Stimulated activated naive CD8-positive, alpha-beta T cell treated with anti-CD3 and anti-CD28 coated beads, Interleukin-15, Interleukin-2, amounts not matched to agents 100 ng/mL and 50 ng/mL, for 24 hours (primary cell): ENCODE measurements around the gene HTR2C.
"Not testable (repeated sequence)": the region's sequence is repeated elsewhere in the genome, so short reads cannot be mapped to it uniquely, and the experiment has no call there.

Source experiments
- H3K27ac Mint-ChIP-seq: one replicate; pipeline ENCODE4 v1.8.0; 2021; ENCODE audit warnings: mild to moderate bottlenecking, mixed read lengths
- H3K27me3 Mint-ChIP-seq: one replicate; pipeline ENCODE4 v1.8.0; 2021; ENCODE audit warnings: mixed read lengths
- H3K36me3 Mint-ChIP-seq: one replicate; pipeline ENCODE4 v1.8.0; 2021; ENCODE audit warnings: low read depth, mixed read lengths
- H3K4me1 Mint-ChIP-seq: one replicate; pipeline ENCODE4 v1.8.0; 2021; ENCODE audit warnings: low read depth, mixed read lengths
- H3K4me3 Mint-ChIP-seq: one replicate; pipeline ENCODE4 v1.8.0; 2021; ENCODE audit warnings: mild to moderate bottlenecking, mixed read lengths
- H3K9me3 Mint-ChIP-seq: one replicate; pipeline ENCODE4 v1.8.0; 2021; ENCODE audit warnings: mixed read lengths

Gene HTR2C

DNA sequence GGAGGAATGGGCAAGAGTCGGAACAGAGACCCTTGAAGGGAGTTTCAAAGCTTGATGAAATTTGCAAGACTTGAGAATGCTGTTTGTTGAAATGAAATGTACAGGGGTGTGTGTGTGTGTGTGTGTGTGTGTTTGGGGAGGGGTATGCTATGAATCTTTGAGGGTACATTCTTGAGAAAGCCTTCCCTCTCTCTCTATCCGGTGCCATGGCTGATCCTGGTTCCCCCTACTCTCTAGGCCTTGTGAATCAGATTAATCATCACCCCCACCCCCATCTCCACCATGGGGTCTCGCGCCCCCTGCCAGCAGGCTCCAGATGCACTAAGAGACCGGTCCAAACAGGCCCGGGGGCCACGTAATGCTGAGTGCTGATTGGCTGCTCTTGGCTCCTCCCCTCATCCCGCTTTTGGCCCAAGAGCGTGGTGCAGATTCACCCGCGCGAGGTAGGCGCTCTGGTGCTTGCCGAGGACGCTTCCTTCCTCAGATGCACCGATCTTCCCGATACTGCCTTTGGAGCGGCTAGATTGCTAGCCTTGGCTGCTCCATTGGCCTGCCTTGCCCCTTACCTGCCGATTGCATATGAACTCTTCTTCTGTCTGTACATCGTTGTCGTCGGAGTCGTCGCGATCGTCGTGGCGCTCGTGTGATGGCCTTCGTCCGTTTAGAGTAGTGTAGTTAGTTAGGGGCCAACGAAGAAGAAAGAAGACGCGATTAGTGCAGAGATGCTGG is at the start of gene HTR2C:
HTR2C (plus strand) TSS at position 441 of the 729 bp plus-strand sequence. CDS start 142,851 bp downstream, outside the sequence.
- Mint-ChIP-seq H3K27me3 (peaks cover 36% of the 10 kb centered on the region), H3K4me1 (peaks cover 3% of the 10 kb centered on the region), H3K27ac (no peak within 1 kb of the TSS), H3K9me3 (peaks cover 3% of the 10 kb centered on the region), H3K36me3 (no peaks in the 10 kb centered on the region), H3K4me3 (no peak within 1 kb of the TSS)

DNA sequence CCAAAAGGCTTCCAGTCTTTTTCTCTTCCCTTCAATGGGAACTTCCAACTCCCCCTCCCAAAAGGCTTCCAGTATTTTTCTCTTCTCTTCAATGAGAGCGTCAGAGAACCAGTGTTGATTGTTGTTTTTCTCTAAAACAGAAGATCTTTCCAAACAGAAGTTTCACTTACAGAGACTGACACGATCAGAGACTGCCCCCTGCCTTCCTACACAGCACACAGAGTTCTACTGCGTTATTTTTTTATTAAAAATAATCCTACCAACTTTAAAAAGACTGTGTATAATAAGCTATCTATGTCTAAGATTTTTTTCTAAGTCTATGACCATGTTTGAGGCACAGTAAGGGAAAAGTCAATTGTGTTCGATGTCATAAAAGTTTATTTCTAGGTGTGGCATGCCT is 3.5 kb upstream of the HTR2C start:
- peaks cover 3% of the 10 kb centered on the region for H3K4me1 Mint-ChIP-seq
- no peak overlapping the region for H3K27ac Mint-ChIP-seq
- H3K36me3 Mint-ChIP-seq = no peaks in the 10 kb centered on the region
- peaks cover 3% of the 10 kb centered on the region for H3K9me3 Mint-ChIP-seq
- H3K4me3 Mint-ChIP-seq = no peak overlapping the region
- H3K27me3 Mint-ChIP-seq = peaks cover 36% of the 10 kb centered on the region

DNA sequence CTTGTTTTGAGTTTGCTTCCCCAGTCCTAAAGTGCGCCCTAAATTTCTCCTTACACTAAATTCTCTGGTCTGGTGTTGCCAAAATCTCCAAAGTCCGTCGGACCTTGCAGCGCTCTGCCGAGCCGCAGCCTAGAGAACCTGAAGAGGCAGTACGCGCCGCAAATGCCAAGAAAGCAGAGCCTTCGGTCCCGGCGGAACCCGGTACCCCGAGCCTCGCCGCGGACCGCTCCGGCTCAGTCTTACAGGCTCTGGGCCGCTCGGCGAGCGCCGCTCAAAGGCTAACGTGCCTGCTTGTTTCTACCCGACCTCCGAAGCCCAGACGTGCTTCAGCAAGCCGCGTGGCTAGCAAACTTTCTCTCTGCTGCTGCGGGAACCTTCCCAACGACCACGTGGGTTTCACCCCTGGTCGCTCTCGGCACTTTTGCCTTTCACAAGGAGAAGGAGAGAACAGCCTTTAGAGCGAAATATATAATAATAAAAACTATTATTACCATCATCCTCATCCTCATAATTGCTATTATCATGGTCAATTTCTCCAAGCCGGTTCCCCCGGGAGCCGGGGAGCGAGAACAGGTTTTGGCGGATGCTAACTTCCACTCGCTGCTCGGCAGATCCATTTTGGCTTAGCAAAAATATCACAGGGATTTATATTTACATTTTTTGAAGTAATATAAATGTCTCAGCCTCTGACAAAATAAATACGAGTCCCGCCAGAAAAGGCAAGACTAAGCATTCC is 2.2 kb upstream of the HTR2C start:
- peaks cover 3% of the 10 kb centered on the region for H3K4me1 Mint-ChIP-seq
- no peak overlapping the region for H3K27ac Mint-ChIP-seq
- no peaks in the 10 kb centered on the region for H3K36me3 Mint-ChIP-seq
- H3K27me3 Mint-ChIP-seq = peaks cover 36% of the 10 kb centered on the region
- peaks cover 3% of the 10 kb centered on the region for H3K9me3 Mint-ChIP-seq
- H3K4me3 Mint-ChIP-seq = no peak overlapping the region

DNA sequence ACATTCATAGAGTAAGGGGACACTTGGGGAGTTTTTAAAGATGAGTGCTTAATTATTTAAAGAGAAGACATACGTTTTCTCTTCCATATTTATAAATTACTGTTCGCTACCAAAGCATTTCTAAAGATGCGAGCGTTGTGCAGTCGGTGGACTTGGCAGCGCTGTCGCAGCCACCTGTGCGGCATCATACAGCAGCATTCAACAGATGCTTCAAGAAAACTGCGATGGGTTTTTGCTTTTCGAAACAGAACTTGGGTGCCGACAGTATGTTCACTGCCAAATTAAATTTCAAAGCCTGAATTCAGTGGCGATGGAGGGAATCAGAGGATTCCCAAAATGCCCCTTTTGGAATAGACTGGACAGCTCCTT is 1.6 kb upstream of the HTR2C start:
- Mint-ChIP-seq H3K27me3 (peaks cover 36% of the 10 kb centered on the region), H3K4me3 (no peak overlapping the region), H3K4me1 (peaks cover 3% of the 10 kb centered on the region), H3K27ac (no peak overlapping the region), H3K36me3 (no peaks in the 10 kb centered on the region), H3K9me3 (peaks cover 3% of the 10 kb centered on the region)

DNA sequence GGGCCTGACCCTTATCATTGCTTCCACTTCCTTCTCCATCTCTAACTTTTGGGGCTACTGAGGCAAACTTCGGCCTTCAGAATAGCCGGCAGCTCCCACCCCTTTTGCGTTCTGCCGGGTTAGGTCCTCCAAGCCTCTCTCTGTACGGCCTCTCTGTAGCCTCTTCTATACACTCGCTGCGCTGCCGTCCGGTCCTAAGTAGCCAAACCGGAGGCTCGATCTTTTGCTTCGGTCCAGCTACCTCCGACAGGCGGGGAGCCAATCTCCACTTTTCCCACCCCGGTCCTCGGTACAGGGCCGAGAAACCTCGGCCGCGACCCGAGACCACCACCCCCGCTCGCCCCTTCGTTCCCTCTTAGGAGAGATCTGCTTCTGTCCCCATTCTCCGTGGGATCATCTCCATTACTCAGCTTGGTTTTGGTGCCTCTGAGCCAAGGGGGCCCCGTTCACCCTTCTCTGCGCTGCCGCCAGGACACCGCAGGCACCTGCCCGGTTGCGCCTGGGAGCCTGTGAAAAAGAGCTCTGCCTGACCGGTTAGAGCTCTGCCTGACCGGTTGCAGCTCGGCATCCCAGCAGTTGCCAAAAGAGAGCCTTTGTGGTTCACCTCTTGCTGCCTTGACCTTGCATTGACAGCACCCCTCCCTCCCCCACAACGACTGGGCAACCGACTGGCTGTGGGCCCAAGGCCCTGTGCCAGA is 1.0 kb upstream of the HTR2C start:
- peaks cover 3% of the 10 kb centered on the region for H3K4me1 Mint-ChIP-seq
- H3K27me3 Mint-ChIP-seq = peaks cover 36% of the 10 kb centered on the region
- peaks cover 3% of the 10 kb centered on the region for H3K9me3 Mint-ChIP-seq
- no peak overlapping the region for H3K4me3 Mint-ChIP-seq
- H3K27ac Mint-ChIP-seq = no peak overlapping the region
- H3K36me3 Mint-ChIP-seq = no peaks in the 10 kb centered on the region

DNA sequence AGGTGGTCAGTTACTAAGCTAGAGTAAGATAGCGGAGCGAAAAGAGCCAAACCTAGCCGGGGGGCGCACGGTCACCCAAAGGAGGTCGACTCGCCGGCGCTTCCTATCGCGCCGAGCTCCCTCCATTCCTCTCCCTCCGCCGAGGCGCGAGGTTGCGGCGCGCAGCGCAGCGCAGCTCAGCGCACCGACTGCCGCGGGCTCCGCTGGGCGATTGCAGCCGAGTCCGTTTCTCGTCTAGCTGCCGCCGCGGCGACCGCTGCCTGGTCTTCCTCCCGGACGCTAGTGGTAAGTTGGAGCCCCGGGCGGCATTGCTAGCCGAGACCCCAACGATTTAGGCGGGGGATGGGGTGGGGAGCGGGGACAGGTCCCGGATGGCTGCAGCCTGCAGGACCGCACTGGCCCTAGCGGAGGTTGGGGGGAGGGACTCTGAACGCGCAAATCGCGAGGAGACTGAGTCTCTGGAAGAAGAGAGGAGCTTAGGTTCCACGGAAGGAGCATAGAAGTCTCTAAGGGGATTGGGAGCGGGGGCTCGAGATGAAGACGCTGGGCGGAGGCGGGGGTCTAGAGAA is 573 bp downstream of the HTR2C start:
- no peak overlapping the region for H3K4me3 Mint-ChIP-seq
- no peak overlapping the region for H3K27ac Mint-ChIP-seq

DNA sequence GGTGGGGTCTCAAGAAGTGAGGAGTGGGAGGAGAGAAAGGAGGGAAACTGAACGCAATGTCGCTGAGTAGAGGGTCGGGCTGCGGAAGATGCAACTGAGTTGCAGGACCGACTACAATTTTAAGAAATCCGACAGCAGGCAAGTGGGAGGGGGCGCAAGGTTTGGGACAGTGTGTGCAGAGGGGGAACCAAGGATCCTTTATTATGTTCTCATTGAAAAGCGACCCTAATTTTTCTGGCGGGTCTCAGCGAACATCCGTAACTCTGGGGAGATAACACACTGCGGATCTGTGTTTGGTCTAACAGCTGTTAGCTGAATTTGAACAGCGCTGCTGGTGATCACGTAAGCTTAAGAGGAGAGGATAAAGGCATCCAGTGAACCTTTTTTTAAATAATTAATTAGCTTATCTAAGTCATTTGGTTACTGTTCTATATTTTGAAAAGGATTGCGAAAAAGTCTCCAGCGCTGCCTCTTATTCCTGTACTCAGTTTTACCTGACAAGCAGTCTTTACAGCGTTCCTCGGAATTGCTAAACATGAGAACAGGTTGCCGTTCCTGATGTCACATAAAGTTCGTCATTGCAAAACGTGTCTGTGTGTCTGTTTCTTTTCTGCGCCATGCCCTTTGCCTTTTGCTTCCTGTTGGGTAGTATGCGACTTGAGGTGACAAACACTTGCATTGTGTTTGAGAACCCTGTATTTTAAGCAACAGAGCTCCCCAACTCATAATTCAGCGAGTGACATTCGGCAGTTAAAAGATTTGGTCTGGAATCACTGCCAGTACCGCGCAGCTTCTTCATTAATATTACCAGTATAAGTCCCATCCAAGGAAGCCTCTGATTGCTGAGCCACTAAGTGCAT is 1.3 kb downstream of the HTR2C start:
- peaks cover 3% of the 10 kb centered on the region for H3K4me1 Mint-ChIP-seq

More for the DNA sequence above, 573 bp downstream of the HTR2C start:
- H3K4me1 Mint-ChIP-seq = peaks cover 3% of the 10 kb centered on the region
- H3K27me3 Mint-ChIP-seq = peaks cover 36% of the 10 kb centered on the region
- H3K9me3 Mint-ChIP-seq = peaks cover 5% of the 10 kb centered on the region
- H3K36me3 Mint-ChIP-seq = no peaks in the 10 kb centered on the region

DNA sequence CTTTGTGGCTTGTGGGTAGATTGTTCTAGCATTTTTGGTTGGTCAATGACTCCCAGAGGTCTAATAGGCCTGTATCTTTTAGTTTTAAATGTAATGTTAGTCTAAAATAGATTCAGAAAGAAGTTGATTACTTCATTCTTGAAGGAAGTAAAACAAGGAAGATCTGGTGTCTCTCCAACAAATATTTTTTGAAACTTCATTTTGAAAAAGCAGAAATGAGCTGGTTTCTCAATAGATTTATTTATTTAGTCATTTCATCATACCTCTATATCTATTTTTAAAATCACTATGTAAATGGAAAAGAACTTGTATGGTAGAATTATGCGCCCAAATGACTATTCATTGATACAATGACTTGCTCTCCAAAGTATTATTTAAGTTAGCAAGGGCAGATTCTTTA is 7.2 kb downstream of the HTR2C start:
- peaks cover 4% of the 10 kb centered on the region for H3K9me3 Mint-ChIP-seq
- no peak overlapping the region for H3K27ac Mint-ChIP-seq
- H3K36me3 Mint-ChIP-seq = no peaks in the 10 kb centered on the region
- no peaks in the 10 kb centered on the region for H3K4me1 Mint-ChIP-seq
- H3K27me3 Mint-ChIP-seq = no peaks in the 10 kb centered on the region
- H3K4me3 Mint-ChIP-seq = no peak overlapping the region

More for the DNA sequence above, 1.3 kb downstream of the HTR2C start:
- H3K4me3 Mint-ChIP-seq = no peak overlapping the region
- peaks cover 8% of the 10 kb centered on the region for H3K9me3 Mint-ChIP-seq
- no peak overlapping the region for H3K27ac Mint-ChIP-seq
- peaks cover 34% of the 10 kb centered on the region for H3K27me3 Mint-ChIP-seq
- no peaks in the 10 kb centered on the region for H3K36me3 Mint-ChIP-seq

DNA sequence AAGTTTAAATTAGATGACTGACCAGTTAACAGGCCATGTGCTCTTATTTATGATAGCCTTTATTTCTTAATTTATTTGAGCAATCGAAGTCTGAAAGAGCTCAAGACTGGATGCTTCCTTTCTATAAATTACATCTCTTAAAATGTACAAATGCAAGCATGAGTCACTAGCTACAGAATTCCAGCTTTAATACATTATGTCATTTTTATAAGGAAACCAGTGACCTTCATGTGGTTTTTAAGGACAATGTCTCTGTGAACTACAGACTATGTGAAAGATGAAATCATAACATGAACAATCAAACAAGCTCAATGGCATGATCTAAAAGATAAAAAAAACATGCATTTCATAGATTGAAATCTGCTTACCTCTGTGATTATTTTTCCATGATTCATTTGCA is 15.4 kb downstream of the HTR2C start:
- Mint-ChIP-seq H3K27ac (no peak overlapping the region), H3K9me3 (no peaks in the 10 kb centered on the region), H3K4me3 (no peak overlapping the region), H3K27me3 (no peaks in the 10 kb centered on the region), H3K36me3 (no peaks in the 10 kb centered on the region), H3K4me1 (no peaks in the 10 kb centered on the region)

DNA sequence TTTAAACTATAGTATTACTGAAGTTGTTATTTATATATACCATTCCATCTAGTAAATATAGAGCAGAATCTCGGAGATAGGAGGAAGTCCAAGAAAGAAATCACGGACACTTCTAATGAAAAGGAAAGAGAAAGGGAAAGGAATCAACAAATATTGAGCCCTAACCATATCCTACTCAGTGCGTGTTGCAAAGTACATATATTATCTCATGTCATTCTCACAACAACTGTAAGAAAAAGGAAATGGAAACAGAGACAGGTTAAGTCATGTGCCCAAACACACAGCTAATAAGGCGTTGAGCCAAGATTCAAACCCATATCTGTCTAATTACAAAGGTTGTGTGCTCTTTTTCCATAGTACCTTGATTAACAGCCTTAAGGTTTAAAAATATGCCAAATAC is 16.0 kb downstream of the HTR2C start:
- H3K27me3 Mint-ChIP-seq = no peaks in the 10 kb centered on the region
- no peak overlapping the region for H3K27ac Mint-ChIP-seq
- no peak overlapping the region for H3K4me3 Mint-ChIP-seq
- no peaks in the 10 kb centered on the region for H3K36me3 Mint-ChIP-seq
- no peaks in the 10 kb centered on the region for H3K4me1 Mint-ChIP-seq
- no peaks in the 10 kb centered on the region for H3K9me3 Mint-ChIP-seq

DNA sequence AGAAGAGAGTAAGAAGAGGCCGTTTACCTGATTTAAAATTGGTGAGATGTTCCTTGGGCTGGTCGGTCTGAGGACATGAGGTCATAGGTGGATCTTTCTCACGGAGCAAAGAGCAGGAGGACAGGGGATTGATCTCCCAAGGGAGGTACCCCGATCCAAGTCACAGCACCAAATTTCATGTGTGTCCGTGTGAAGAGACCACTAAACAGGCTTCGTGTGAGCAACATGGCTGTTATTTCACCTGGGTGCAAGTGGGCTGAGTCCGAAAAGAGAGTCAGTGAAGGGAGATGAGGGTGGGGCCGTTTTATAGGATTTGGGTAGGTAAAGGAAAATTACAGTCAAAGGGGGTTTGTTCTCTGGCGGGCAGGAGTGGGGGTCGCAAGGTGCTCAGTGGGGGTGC is 22.7 kb downstream of the HTR2C start:
- not testable (repeated sequence) for H3K9me3 Mint-ChIP-seq, H3K4me1 Mint-ChIP-seq, H3K27me3 Mint-ChIP-seq, H3K4me3 Mint-ChIP-seq, H3K27ac Mint-ChIP-seq, H3K36me3 Mint-ChIP-seq

DNA sequence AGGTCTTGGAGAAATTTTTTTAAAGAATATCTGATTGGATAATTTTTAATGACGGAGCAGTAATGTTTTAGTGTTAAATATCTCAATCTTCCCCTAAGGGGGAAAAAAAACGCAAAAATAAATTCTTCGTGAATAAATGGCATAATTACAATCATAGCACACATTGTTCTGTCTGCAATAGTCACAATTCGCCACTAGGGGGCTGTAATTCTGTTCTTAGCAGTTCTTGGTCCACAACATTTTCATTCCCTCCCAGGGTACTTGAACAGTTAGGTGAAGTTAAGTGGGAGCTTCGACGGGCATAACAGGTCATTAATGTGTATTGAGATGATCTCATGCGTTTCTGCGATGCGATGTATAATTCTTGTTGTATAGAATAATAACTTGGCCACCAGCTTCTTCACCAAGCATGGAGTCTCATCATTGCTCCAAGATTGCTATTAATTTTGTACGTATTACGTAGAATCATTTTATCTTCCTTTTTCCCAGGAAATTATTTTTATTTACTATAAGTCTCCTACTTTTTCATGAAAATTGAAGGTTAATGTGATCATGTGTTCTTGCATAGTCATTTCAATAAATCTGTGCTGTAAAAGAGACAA is 27.2 kb downstream of the HTR2C start:
- no peak overlapping the region for H3K27ac Mint-ChIP-seq
- H3K27me3 Mint-ChIP-seq = no peaks in the 10 kb centered on the region
- H3K9me3 Mint-ChIP-seq = no peaks in the 10 kb centered on the region
- no peaks in the 10 kb centered on the region for H3K36me3 Mint-ChIP-seq
- no peaks in the 10 kb centered on the region for H3K4me1 Mint-ChIP-seq
- H3K4me3 Mint-ChIP-seq = no peak overlapping the region

DNA sequence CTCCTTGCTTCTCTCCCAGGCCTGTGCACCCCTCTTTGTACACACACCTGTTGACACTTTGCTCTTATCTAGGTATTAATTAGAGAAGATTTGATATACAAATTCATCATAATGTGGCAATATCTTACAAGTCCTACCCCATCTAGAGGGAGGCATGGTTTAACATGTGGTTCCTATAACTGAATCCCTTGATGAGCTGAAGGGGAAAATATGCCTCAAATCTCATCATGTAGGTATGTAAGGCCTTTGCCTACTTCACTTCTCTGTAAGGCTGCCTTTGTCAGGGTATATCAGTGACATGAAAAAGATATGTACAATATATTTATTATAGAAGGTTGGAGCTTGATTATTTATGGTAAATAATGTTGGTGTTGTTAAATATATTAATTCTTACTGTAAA is 31.9 kb downstream of the HTR2C start:
- H3K4me3 Mint-ChIP-seq = no peak overlapping the region
- no peaks in the 10 kb centered on the region for H3K36me3 Mint-ChIP-seq
- no peaks in the 10 kb centered on the region for H3K27me3 Mint-ChIP-seq
- H3K27ac Mint-ChIP-seq = no peak overlapping the region
- H3K9me3 Mint-ChIP-seq = no peaks in the 10 kb centered on the region
- no peaks in the 10 kb centered on the region for H3K4me1 Mint-ChIP-seq

DNA sequence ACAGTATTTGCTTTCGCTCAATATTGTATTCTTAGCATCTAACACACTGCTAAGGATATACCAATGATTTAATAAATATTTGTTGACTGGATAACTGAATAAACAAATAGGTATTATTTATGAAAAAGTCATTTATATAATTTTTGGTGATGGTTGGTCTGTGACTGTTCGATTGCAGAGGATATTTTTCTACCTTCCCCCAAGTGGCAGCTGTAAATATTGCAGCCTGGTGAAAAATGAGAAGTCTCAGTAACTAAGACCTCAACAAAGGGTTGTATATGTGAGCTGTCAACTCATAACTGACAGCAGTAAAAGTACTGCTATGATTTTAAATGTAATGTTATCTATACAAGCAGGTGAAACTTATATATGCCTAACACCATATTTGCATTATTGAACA is 36.0 kb downstream of the HTR2C start:
- H3K36me3 Mint-ChIP-seq = no peaks in the 10 kb centered on the region
- no peak overlapping the region for H3K27ac Mint-ChIP-seq
- no peak overlapping the region for H3K4me3 Mint-ChIP-seq
- H3K9me3 Mint-ChIP-seq = no peaks in the 10 kb centered on the region
- H3K4me1 Mint-ChIP-seq = no peaks in the 10 kb centered on the region
- no peaks in the 10 kb centered on the region for H3K27me3 Mint-ChIP-seq
